Adipocyte (in vitro differentiated cells): ENCODE results near the gene ZNF438.

Experiments used
- DNase-seq: peaks from one replicate; pipeline ENCODE4 v3.0.0-alpha.2; 2015; ENCODE audit warnings: low read depth
- H3K27me3 ChIP-seq: replicated peaks from 2 replicates; pipeline ENCODE4 v1.7.0; 2013; ENCODE audit warnings: mild to moderate bottlenecking, low read length, moderate library complexity; ENCODE audit not compliant: control insufficient read depth, insufficient read depth
- H3K36me3 ChIP-seq: 2 replicates; pipeline ENCODE4 v1.7.0; 2013; ENCODE audit warnings: low read length, mild to moderate bottlenecking, moderate library complexity; ENCODE audit not compliant: control insufficient read depth, insufficient read depth, severe bottlenecking
- H3K4me1 ChIP-seq: 2 replicates; pipeline ENCODE4 v1.7.0; 2013; ENCODE audit warnings: mild to moderate bottlenecking, low read length, moderate library complexity; ENCODE audit not compliant: control insufficient read depth, insufficient read depth
- H3K4me3 ChIP-seq: 2 replicates; pipeline ENCODE4 v1.7.0; 2013; ENCODE audit warnings: mild to moderate bottlenecking, low read length, moderate library complexity
- H3K9ac ChIP-seq: 2 replicates; pipeline ENCODE4 v1.7.0; 2013; ENCODE audit warnings: mild to moderate bottlenecking, low read length, moderate library complexity
- H3K9me3 ChIP-seq: 2 replicates; pipeline ENCODE4 v1.7.0; 2013; ENCODE audit warnings: mild to moderate bottlenecking, low read length, moderate library complexity; ENCODE audit not compliant: control insufficient read depth

ZNF438 gene

DNA sequence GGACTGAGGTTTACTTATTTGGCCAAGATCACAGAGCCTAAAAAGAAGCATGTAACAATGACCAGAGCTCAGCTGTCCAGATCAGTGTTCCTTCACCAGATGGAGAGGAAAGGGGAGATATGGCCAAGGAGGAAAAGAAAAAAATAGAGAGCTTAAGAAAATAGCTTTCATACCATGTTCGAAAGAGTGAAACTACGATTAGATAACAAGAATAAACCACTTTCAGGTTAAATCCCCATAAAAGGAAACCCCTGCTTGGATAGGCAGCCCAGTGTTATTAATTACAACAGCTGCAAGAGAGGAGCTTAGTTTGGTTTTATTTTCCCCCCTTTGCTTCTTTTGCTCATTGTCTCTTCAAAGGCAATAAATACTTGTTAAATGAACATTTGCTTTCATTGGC, 160.8 kb downstream of the ZNF438 start:
- Histone ChIP-seq H3K4me3 (no peak overlapping the region), H3K9ac (no peak overlapping the region), H3K9me3 (no peaks in the 10 kb centered on the region), H3K36me3 (peaks cover 22% of the 10 kb centered on the region), H3K4me1 (peaks cover 9% of the 10 kb centered on the region), H3K27me3 (no peaks in the 10 kb centered on the region)
- no peak for DNase-seq

DNA sequence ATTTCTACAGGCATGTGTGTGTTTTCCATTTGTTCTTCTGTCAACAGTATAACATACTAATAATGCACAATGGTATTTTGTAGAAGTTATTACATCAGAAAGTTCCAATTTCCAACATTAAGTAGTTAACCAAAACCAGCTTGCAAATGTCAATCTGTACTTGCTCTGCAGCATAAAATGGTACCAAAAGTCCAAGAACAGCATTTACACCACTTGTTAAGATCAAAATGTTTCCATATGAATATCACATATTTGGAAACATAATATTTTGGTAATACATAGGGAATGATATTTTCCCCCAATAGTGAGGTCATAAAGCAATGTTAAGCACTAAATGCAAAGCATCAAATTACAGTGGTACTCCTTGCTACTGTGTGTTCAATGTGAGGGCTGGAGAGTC, 162.1 kb downstream of the ZNF438 start:
- Histone ChIP-seq H3K4me3 (no peak overlapping the region), H3K4me1 (peaks cover 20% of the 10 kb centered on the region), H3K9ac (no peak overlapping the region), H3K36me3 (peaks cover 11% of the 10 kb centered on the region), H3K27me3 (no peaks in the 10 kb centered on the region), H3K9me3 (no peaks in the 10 kb centered on the region)
- DNase-seq, result peak; percentile 71

DNA sequence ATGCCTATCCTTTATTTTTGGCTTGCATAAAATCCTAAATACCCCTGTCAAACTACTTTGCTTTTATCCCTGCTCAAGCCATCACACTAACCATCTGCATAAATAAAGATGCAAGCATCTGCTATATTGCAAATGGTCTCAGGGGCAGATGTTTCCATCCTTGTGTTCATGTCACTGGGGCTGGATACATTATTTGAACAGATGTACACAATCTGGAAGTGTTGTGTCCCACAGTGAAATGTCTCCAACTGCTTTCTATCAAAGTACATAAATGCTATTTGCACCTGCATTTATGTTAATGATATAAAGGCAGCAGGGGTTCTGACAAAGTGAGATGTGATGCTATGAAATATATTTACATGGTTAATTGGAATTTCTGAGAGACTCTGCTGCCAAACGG, 163.1 kb downstream of the ZNF438 start:
- no peaks in the 10 kb centered on the region for H3K9me3 ChIP-seq
- H3K4me1 ChIP-seq, result peaks cover 29% of the 10 kb centered on the region
- H3K36me3 ChIP-seq, result peaks cover 11% of the 10 kb centered on the region
- H3K4me3 ChIP-seq, result no peak overlapping the region
- DNase-seq, result no peak
- H3K27me3 ChIP-seq, result no peaks in the 10 kb centered on the region
- no peak overlapping the region for H3K9ac ChIP-seq

DNA sequence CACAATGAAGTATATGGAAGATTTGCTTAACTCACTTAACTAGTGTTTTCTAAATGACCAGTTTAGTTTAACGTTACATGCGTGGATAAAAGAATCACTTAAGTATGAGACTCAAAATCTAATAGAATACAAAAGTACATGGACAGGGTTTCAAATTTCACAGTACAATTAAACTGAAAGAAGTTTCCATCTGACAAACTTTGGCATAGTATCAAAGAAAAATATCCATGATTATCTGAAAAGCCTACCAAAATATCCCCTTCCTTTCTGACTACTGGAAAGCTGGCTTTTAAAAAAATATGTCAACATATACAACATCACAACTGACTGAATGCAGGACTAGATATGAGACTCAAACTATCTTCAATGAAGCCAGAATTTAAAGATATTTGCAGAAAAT, 164.8 kb downstream of the ZNF438 start:
- H3K9me3 ChIP-seq, result no peaks in the 10 kb centered on the region
- no peaks in the 10 kb centered on the region for H3K27me3 ChIP-seq
- peaks cover 38% of the 10 kb centered on the region for H3K4me1 ChIP-seq
- no peak for DNase-seq
- peaks cover 11% of the 10 kb centered on the region for H3K36me3 ChIP-seq
- no peak overlapping the region for H3K4me3 ChIP-seq
- H3K9ac ChIP-seq, result no peak overlapping the region

DNA sequence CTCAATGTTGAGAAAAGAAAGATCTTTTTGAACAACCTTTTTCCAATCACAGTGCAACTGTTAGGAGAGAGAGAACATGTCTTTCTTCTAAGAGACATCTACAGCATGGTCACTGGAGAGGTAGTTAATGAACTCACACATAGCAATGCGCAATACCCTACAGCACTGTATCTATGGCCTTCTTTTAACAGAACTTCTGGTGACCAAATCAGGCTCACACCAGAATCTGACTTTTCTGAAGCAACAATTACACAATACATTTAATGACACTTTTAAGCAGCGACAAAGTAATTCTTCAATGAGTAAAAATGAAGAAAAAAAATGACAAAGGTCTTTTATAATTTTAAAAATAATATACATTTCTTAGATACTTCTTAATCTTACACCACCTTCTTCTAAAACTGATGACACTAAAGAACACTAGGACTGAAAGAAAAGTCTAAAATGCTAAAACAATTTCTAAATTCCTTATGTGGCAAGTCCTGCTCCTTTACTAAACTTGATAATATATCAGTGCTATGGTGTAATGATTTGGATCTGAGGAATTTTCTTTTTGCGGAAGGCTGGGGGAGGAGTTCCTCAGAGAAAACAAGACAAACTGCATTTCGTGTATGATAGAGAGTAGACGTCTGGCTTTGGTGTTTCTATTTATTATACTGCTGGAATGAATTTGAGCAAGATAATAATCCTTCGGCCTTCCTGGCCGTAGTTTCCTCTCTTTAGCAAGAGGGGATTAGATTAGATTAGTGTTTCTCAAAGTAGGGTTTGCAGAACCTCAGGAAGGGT, 166.3 kb downstream of the ZNF438 start:
- no peak for DNase-seq
- no peaks in the 10 kb centered on the region for H3K27me3 ChIP-seq
- H3K4me3 ChIP-seq, result peak overlapping the region; percentile 66
- H3K36me3 ChIP-seq, result peaks cover 7% of the 10 kb centered on the region
- H3K4me1 ChIP-seq, result peaks cover 53% of the 10 kb centered on the region
- H3K9me3 ChIP-seq, result no peaks in the 10 kb centered on the region
- H3K9ac ChIP-seq, result peak overlapping the region; percentile 86

DNA sequence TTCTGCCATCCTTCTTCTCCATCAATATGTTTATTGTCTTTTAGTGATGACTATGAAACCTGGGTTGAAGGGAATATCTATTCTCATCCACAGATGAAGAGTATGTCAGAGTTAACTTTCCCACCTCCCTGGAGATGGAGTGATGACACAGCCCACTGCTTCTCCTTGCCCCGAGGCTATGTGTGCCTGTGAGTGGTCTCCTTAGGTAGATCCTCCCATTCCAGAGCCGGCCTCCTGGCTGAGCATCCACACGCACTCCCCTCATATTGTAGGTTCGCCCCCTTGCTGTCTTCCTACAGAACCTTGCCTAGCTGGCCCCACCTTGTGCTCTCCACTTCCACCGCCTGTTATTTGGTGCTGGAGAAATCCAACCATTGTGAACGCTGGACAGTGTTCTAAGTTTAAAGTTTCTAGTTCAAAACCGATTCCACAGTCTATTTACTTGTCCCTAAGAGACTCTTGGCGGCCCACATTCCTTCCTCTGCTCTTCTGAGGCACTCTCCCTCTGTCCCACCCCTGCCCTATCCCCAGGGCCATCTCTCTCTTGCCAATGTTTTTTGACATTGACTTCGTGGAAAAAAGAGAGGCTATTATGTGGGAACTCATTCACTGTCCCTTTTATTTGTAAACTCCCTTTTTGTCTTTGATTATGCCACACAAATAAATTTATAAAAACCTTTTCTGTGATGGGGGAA, 168.0 kb downstream of the ZNF438 start:
- H3K36me3 ChIP-seq, result peaks cover 4% of the 10 kb centered on the region
- H3K27me3 ChIP-seq, result no peaks in the 10 kb centered on the region
- DNase-seq, result no peak
- H3K4me3 ChIP-seq, result peak overlapping the region; percentile 22
- peak overlapping the region; percentile 86 for H3K9ac ChIP-seq
- H3K9me3 ChIP-seq, result no peaks in the 10 kb centered on the region
- peaks cover 70% of the 10 kb centered on the region for H3K4me1 ChIP-seq

DNA sequence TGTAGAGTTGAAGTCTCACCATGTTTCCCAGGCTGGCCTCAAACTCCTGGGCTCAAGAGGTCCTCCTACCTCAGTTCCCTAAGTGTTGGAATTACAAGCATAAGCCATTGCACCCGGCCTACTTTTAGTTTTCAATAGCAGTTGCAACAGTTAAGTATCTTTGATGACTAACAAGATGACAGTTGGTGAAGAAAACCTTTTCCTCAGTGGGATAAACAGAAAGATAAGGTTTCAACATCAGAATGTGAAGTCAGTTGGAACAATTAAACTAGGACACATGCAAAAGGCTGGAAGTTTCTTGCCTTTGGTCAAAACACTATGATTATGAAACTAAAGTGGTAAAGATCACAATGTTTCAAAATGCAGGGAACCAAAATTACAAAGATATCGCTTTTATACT, 169.2 kb downstream of the ZNF438 start:
- Histone ChIP-seq H3K9ac (peak overlapping the region; percentile 86), H3K4me3 (peak overlapping the region; percentile 49)

DNA sequence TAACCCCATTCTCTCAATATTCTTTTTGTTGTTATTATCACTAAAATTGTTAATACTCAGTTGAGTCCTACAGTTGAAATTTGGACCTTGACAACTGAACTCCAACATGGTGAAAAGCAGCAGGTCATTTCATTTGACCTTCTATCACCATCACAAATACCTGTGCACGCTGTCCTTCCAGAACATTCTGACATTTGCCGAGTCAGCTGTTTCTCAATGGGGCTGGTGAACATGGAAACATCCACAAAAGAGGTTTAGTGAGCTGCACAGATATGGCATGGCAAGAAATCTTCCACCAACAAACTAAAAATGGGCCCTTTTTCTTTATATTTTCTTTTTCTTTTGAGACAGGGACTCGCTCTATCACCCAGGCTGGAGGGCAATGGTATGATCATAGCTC, 169.7 kb downstream of the ZNF438 start:
- DNase-seq, result no peak
- peak overlapping the region; percentile 78 for H3K9ac ChIP-seq
- H3K4me3 ChIP-seq, result peak overlapping the region; percentile 49
- no peaks in the 10 kb centered on the region for H3K27me3 ChIP-seq
- no peaks in the 10 kb centered on the region for H3K36me3 ChIP-seq
- no peaks in the 10 kb centered on the region for H3K9me3 ChIP-seq
- H3K4me1 ChIP-seq, result peaks cover 83% of the 10 kb centered on the region

More for the DNA sequence above, 169.2 kb downstream of the ZNF438 start:
- Histone ChIP-seq H3K4me1 (peaks cover 80% of the 10 kb centered on the region), H3K36me3 (no peaks in the 10 kb centered on the region), H3K27me3 (no peaks in the 10 kb centered on the region), H3K9me3 (no peaks in the 10 kb centered on the region)
- peak; percentile 89 for DNase-seq

DNA sequence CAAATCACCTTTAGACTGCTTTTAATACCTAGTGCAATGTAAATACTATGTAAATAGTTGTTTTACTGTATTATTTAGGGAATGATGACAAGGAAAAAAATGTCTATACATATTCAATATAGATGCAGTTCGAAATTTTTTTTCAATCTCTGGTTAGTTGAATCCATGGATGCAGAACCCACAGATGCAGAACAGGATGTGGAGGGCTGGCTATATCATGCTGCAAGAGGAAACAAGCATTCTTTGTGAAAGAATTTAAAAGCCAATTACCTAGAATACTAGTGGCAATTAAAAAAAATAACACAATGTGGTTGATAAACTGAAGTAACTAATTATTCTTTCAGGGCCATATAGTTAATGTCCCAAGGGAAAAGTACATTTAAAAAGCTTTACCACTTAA, 170.4 kb downstream of the ZNF438 start:
- DNase-seq, result no peak
- Histone ChIP-seq H3K4me1 (peaks cover 90% of the 10 kb centered on the region), H3K4me3 (no peak overlapping the region), H3K9me3 (no peaks in the 10 kb centered on the region), H3K36me3 (no peaks in the 10 kb centered on the region), H3K9ac (peak overlapping the region; percentile 78), H3K27me3 (no peaks in the 10 kb centered on the region)

DNA sequence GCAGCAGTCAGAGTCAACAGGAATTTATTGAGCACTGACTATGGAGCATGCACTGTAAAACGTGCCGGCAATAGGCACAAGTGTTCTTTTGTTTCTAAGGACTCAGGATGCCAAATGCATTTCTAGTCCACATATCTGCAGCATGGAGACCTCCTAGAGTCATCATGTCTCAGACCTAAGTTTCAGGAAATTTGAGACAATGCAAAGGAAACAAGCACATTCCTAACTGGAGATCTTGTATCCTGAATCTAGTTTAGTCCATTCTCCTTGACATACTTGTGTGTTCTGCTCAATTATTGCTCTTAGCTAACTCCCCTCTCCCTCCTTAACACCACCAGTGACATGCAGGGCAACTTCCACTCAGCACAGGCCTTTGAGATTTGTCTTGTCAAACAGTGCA, 173.2 kb downstream of the ZNF438 start:
- peak; percentile 35 for DNase-seq
- Histone ChIP-seq H3K4me1 (peaks cover 64% of the 10 kb centered on the region), H3K4me3 (no peak overlapping the region), H3K9me3 (no peaks in the 10 kb centered on the region), H3K27me3 (no peaks in the 10 kb centered on the region), H3K36me3 (peaks cover 6% of the 10 kb centered on the region), H3K9ac (peak overlapping the region; percentile 73)

DNA sequence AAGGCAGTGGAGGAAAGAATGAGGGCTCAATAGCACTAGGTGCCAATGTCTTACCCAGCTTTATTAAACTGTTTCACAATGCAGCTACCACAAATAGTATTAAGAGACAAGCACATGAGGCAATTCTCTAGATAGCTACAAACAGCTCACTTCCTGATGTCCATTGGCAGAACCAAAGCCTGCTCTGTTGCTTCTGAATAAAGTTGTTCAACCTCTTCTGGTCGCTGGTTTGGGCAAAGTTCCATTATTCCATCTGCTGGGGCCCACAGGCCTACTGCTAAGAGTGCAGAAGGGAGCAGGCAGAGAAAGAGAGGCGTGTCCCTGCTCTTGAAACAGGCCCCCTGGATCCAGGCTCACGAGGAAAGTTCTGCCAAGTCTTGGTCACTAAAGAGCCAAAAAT, 173.9 kb downstream of the ZNF438 start:
- Histone ChIP-seq H3K4me1 (peaks cover 58% of the 10 kb centered on the region), H3K9me3 (no peaks in the 10 kb centered on the region), H3K4me3 (no peak overlapping the region), H3K9ac (peak overlapping the region; percentile 73), H3K36me3 (peaks cover 6% of the 10 kb centered on the region), H3K27me3 (no peaks in the 10 kb centered on the region)
- peak; percentile 69 for DNase-seq
